AG09319 (cell line): ENCODE data around the gene ARVCF.

Experiments used
- DNase-seq: peaks from one replicate; pipeline ENCODE4 v3.0.0-alpha.2; 2010; ENCODE audit warnings: low read depth; ENCODE audit errors: extremely low read depth
- CTCF ChIP-seq: IDR thresholded peaks from 2 replicates; pipeline ENCODE4 v1.5.1; 2011; ENCODE audit warnings: low read depth, mild to moderate bottlenecking, inconsistent platforms, low read length, moderate library complexity

Gene ARVCF

GRCh38 chr22:19921544-19922081, 95.0 kb downstream of the ARVCF start:
- no peak for TF ChIP-seq CTCF

More at GRCh38 chr22:19921544-19922081, 95.0 kb downstream of the ARVCF start:
- DNase-seq, result no peak
